Fibroblast of pulmonary artery (primary cell): ENCODE measurements around the gene OSGIN1.
A peak's percentile ranks its signal among the peaks of the same experiment; 100 is the strongest.

Source experiments
- DNase-seq: peaks from one replicate; pipeline ENCODE4 v3.0.0-alpha.2; 2010; ENCODE audit warnings: low read depth
- H3K4me3 ChIP-seq: replicated peaks from 2 replicates; pipeline ENCODE4 v1.5.1; 2011; ENCODE audit warnings: low read depth, mild to moderate bottlenecking, control low read depth, low read length, moderate library complexity
- TF ChIP-seq, protein P1 (sequence below): IDR thresholded peaks from 2 replicates; pipeline ENCODE4 v1.5.1; 2011; ENCODE audit warnings: mild to moderate bottlenecking, control low read depth, low read length, inconsistent platforms; ENCODE audit errors: missing control alignments

OSGIN1 gene

DNA sequence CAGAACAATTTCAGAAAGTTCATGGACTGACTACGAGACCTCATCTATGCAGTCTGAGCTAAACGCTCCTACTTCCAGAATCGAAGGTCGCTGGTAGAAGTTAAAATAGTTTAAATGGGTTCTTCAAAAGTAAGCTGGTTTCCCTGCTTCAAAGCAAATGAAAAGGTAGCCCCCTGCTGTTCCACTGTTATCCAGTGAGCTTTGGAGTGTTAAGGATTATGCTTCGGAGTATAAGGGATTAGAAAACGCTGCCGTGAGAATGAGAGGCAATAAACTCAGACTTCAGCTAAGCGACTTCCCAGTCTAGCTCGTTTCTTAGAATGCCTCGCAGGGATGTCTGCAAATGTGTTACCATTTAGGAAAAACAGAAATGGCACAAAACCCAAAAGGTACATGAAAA lies 41.8 kb upstream of the OSGIN1 start:
- no peak for DNase-seq
- TF ChIP-seq, protein P1, sequence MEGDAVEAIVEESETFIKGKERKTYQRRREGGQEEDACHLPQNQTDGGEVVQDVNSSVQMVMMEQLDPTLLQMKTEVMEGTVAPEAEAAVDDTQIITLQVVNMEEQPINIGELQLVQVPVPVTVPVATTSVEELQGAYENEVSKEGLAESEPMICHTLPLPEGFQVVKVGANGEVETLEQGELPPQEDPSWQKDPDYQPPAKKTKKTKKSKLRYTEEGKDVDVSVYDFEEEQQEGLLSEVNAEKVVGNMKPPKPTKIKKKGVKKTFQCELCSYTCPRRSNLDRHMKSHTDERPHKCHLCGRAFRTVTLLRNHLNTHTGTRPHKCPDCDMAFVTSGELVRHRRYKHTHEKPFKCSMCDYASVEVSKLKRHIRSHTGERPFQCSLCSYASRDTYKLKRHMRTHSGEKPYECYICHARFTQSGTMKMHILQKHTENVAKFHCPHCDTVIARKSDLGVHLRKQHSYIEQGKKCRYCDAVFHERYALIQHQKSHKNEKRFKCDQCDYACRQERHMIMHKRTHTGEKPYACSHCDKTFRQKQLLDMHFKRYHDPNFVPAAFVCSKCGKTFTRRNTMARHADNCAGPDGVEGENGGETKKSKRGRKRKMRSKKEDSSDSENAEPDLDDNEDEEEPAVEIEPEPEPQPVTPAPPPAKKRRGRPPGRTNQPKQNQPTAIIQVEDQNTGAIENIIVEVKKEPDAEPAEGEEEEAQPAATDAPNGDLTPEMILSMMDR: no peak

DNA sequence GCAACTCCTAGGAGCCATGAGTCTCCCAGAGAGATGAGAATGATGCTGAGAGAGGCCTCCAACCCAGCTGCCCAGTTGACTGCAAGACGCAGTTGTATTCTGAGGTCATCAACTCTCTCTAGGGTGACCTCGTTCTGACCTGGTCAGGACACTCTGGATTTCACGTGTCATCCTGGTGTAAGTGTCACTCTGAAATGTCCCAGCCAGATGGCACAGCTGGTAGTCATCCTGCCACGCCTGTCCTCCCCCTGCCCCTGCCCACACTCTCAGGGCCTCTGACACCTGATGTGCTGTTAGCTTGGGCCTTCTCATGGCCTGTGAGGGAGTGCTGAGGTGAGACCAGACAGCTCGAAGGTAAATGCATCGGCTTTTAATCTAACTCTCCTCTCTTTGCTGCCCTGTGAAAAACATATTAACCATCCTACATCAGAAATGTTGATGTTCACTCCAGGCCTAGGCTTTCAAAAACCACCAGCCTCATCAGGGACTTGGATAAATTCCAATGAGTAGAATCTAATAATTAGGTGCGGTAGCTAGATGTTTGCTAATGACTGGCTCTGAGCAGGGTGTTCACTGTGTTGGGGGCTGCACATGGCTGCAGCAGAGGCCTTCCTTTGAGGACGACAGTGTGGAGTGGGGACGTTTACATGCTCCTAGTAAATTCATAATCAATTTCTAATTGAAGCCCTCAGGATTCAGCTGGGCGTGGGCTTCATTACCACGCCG lies 40.4 kb upstream of the OSGIN1 start:
- H3K4me3 ChIP-seq: no peak overlapping the region
- TF ChIP-seq, protein P1: no peak
- no peak for DNase-seq

More for the DNA sequence above, 41.8 kb upstream of the OSGIN1 start:
- H3K4me3 ChIP-seq: no peak overlapping the region

DNA sequence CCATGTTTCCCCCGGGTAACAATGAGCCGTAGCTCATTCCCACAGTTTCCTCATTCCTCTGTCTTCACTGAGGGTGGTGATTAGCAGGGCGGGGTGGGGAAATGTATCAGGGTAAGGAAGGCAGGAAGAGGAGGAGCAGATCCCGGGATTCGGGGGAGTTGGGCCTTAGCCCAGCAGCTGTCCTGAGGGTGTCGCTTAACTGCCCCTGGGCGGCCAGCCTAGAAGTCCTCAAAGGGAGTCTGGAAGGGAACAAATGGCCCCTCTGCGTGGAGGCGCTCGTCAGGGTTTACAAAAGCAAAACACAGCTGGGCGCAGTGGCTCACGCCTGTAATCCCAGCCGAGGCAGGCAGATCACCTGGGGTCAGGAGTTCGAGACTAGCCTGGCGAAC lies 39.8 kb upstream of the OSGIN1 start:
- DNase-seq: peak; percentile 29
- TF ChIP-seq, protein P1: no peak
- no peak overlapping the region for H3K4me3 ChIP-seq

DNA sequence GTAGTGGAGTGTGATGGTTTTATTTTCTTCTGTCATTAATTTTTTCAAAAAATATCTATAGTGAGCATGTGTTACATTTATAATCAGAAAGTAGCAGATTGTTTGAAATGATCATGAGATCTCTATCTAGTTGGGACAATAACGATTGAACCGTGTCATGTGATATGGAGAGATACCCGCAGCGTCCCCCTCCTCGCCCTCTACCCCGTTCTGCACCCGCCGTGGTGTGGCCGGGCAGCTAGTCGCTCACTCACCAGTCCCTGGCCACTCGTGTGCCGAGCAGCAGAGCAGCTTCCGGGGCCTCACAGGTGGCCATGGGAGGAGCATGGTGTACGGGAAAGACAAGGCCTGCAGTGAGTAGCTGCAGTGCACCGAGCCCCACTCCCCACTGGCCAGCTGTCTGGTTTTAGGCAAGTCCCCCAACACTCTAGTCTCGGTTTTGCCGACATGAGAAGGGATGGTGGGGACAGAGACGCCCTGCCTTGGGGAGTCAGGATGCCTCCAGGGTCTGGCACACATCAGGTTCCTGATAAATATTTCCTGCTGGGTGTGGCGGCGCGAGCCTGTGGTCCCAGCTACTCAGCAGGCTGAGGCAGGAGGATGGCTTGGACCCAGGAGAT lies 38.8 kb upstream of the OSGIN1 start:
- TF ChIP-seq, protein P1: no peak
- H3K4me3 ChIP-seq: no peak overlapping the region
- DNase-seq: no peak

DNA sequence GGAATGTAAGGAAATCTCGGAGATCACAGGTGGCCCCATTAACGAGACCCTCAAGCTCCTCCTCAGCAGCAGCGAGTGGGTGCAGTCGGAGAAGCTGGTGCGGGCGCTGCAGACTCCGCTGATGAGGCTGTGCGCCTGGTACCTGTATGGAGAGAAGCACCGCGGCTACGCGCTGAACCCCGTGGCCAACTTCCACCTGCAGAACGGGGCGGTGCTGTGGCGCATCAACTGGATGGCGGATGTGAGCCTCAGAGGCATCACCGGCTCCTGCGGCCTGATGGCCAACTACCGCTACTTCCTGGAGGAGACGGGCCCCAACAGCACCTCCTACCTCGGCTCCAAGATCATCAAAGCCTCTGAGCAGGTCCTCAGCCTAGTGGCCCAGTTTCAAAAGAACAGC lies 38.0 kb upstream of the OSGIN1 start:
- no peak overlapping the region for H3K4me3 ChIP-seq
- TF ChIP-seq, protein P1: no peak
- no peak for DNase-seq

DNA sequence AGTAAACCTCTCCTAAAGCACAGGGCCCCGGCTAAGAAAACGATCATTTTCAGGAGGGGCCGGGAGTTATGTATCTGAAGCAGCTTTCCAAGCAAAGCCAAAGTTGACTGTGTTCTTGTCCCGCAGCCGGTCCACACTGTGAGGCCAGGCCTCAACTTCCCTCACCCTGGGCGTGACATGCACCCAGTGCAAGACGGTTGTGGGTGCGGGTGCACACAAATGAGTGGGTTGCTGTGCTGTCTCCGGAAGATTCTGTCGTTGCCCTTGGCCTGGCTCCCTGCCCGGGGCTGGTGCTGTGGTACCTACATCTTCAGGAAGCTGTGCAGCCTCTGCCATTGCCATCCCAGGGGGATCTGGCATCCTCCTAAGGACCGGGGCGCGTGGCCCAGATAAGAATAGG lies 37.5 kb upstream of the OSGIN1 start:
- no peak for DNase-seq
- no peak overlapping the region for H3K4me3 ChIP-seq
- TF ChIP-seq, protein P1: no peak
